ENCODE data around the gene ISG20.

ISG20 gene

DNA sequence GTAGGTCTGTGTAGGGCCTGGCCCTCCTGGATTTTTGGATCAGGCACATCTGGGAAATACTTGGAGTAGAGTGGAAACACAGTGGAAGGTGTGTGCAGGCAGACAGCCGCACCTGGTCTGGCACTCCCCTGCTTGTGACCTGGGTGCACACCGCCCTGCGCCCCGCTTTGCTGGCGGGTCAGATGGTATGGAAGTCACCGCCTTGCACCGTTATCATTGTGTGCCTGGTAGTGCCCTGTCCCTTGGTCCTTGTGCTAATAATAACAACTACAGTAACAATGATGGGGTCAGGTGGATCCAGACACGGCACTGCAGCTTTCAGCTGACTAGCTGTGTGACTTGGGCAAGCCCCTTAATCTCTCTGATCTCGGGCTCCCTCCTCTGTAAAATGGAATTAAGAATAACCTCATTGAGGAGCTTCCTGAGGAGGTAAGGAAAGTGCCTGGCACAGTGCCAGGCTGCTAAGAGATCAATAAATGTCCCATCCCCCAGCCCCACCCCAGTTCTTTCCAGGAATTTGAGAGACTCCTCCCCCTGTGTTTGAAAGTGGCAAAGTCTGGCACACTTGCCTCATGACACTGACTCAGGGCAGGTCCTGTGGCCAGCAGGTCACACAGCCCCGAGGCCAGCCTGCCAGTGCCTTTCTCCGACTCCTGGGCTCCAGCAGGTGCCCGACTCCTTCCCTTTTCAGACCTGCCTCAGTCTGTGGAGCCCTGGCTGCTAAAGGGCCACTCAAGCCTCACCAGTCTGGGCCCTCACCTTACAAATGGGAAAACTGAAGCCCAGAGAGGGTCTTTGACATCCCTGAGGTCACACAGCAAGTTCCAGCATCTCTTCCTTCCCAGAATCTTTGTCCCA lies 9.8 kb downstream of the ISG20 start:
- Histone ChIP-seq H3K4me3 (ENCODE audit: low read length) (no peak overlapping the region), H3K27me3 (ENCODE audit: control insufficient read depth, insufficient read depth, low read length) (no peaks in the 10 kb centered on the region), H3K4me1 (ENCODE audit: control insufficient read depth, insufficient read depth, low read length) (no peaks in the 10 kb centered on the region), H3K27ac (ENCODE audit: low read length) (no peak overlapping the region), H3K36me3 (ENCODE audit: control insufficient read depth, insufficient read depth, low read length) (no peaks in the 10 kb centered on the region), H3K9me3 (ENCODE audit: control insufficient read depth, insufficient read depth, low read length) (no peaks in the 10 kb centered on the region)
- DNase-seq (ENCODE audit: low read depth, low spot score): no peak
- no CpG with 5 or more reads among the region's 12 CpGs for WGBS (ENCODE audit: insufficient coverage, insufficient read length)

GRCh38 chr15:88649286-88649733 lies 10.5 kb downstream of the ISG20 start:
- Histone ChIP-seq H3K36me3 (ENCODE audit: control insufficient read depth, insufficient read depth, low read length) (no peaks in the 10 kb centered on the region), H3K9me3 (ENCODE audit: control insufficient read depth, insufficient read depth, low read length) (no peaks in the 10 kb centered on the region), H3K27me3 (ENCODE audit: control insufficient read depth, insufficient read depth, low read length) (no peaks in the 10 kb centered on the region), H3K27ac (ENCODE audit: low read length) (no peak overlapping the region), H3K4me3 (ENCODE audit: low read length) (no peak overlapping the region), H3K4me1 (ENCODE audit: control insufficient read depth, insufficient read depth, low read length) (no peaks in the 10 kb centered on the region)
- no peak for DNase-seq (ENCODE audit: low read depth, low spot score)
- no CpG with 5 or more reads among the region's 12 CpGs for WGBS (ENCODE audit: insufficient coverage, insufficient read length)

- whole genome bisulfite sequencing (ENCODE audit: insufficient coverage, insufficient read length): no CpG with 5 or more reads among the region's 23 CpGs
- Histone ChIP-seq H3K4me3 (ENCODE audit: low read length) (no peak overlapping the region), H3K4me1 (ENCODE audit: control insufficient read depth, insufficient read depth, low read length) (no peaks in the 10 kb centered on the region), H3K36me3 (ENCODE audit: control insufficient read depth, insufficient read depth, low read length) (no peaks in the 10 kb centered on the region), H3K27me3 (ENCODE audit: control insufficient read depth, insufficient read depth, low read length) (no peaks in the 10 kb centered on the region), H3K27ac (ENCODE audit: low read length) (no peak overlapping the region), H3K9me3 (ENCODE audit: control insufficient read depth, insufficient read depth, low read length) (no peaks in the 10 kb centered on the region)
- no peak for DNase-seq (ENCODE audit: low read depth, low spot score)
Measured at GRCh38 chr15:88649753-88650551, 11.1 kb downstream of the ISG20 start.

DNA sequence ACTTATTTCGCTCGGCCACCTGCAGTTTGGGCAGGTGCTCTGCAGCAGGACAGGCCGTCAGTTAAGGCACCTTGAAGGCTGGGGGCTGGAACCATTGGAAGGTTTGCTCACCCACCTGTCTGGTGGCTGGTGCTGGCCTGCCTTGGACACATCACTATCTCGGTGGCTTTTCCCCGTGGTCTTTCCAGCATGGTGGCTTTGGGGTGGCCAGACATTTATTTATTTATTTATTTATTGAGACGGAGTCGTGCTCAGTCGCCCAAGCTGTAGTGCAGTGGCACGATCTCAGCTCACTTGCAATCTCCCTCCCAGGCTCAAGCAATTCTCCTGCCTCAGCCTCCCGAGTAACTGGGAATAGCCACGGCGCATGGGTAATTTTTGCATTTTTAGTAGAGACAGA lies 11.7 kb downstream of the ISG20 start:
- no peak for DNase-seq (ENCODE audit: low read depth, low spot score)
- Histone ChIP-seq H3K36me3 (ENCODE audit: control insufficient read depth, insufficient read depth, low read length) (no peaks in the 10 kb centered on the region), H3K4me1 (ENCODE audit: control insufficient read depth, insufficient read depth, low read length) (no peaks in the 10 kb centered on the region), H3K27ac (ENCODE audit: low read length) (no peak overlapping the region), H3K9me3 (ENCODE audit: control insufficient read depth, insufficient read depth, low read length) (no peaks in the 10 kb centered on the region), H3K4me3 (ENCODE audit: low read length) (no peak overlapping the region), H3K27me3 (ENCODE audit: control insufficient read depth, insufficient read depth, low read length) (no peaks in the 10 kb centered on the region)
- WGBS (ENCODE audit: insufficient coverage, insufficient read length): no CpG with 5 or more reads among the region's 12 CpGs

- Histone ChIP-seq H3K36me3 (ENCODE audit: control insufficient read depth, insufficient read depth, low read length) (no peaks in the 10 kb centered on the region), H3K27ac (ENCODE audit: low read length) (no peak overlapping the region), H3K4me1 (ENCODE audit: control insufficient read depth, insufficient read depth, low read length) (no peaks in the 10 kb centered on the region), H3K27me3 (ENCODE audit: control insufficient read depth, insufficient read depth, low read length) (no peaks in the 10 kb centered on the region), H3K9me3 (ENCODE audit: control insufficient read depth, insufficient read depth, low read length) (no peaks in the 10 kb centered on the region), H3K4me3 (ENCODE audit: low read length) (no peak overlapping the region)
- DNase-seq (ENCODE audit: low read depth, low spot score): no peak
- WGBS (ENCODE audit: insufficient coverage, insufficient read length): no CpG with 5 or more reads among the region's 7 CpGs
Measured at GRCh38 chr15:88651136-88651732, 12.4 kb downstream of the ISG20 start.

DNA sequence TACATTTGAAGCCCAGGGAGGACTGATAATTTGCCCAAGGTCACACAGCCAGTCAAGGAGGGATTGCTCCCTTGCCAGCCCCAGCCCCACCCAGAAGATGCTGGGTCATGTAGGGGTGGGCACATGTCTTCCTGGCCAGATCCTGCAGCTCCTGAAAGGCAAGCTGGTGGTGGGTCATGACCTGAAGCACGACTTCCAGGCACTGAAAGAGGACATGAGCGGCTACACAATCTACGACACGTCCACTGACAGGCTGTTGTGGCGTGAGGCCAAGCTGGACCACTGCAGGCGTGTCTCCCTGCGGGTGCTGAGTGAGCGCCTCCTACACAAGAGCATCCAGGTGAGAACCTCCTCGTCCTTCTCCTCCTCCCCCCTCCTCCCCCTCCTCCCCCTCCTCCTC lies 13.2 kb downstream of the ISG20 start:
- DNase-seq (ENCODE audit: low read depth, low spot score): no peak
- H3K36me3 ChIP-seq (ENCODE audit: control insufficient read depth, insufficient read depth, low read length): no peaks in the 10 kb centered on the region
- no peaks in the 10 kb centered on the region for H3K4me1 ChIP-seq (ENCODE audit: control insufficient read depth, insufficient read depth, low read length)
- no peaks in the 10 kb centered on the region for H3K9me3 ChIP-seq (ENCODE audit: control insufficient read depth, insufficient read depth, low read length)
- no peak overlapping the region for H3K27ac ChIP-seq (ENCODE audit: low read length)
- no CpG with 5 or more reads among the region's 9 CpGs for whole genome bisulfite sequencing (ENCODE audit: insufficient coverage, insufficient read length)
- H3K4me3 ChIP-seq (ENCODE audit: low read length): no peak overlapping the region
- no peaks in the 10 kb centered on the region for H3K27me3 ChIP-seq (ENCODE audit: control insufficient read depth, insufficient read depth, low read length)

GRCh38 chr15:88652456-88653199 lies 13.8 kb downstream of the ISG20 start:
- H3K27ac ChIP-seq (ENCODE audit: low read length): no peak overlapping the region
- H3K4me3 ChIP-seq (ENCODE audit: low read length): no peak overlapping the region
- no peaks in the 10 kb centered on the region for H3K36me3 ChIP-seq (ENCODE audit: control insufficient read depth, insufficient read depth, low read length)
- DNase-seq (ENCODE audit: low read depth, low spot score): no peak
- no peaks in the 10 kb centered on the region for H3K9me3 ChIP-seq (ENCODE audit: control insufficient read depth, insufficient read depth, low read length)
- no peaks in the 10 kb centered on the region for H3K4me1 ChIP-seq (ENCODE audit: control insufficient read depth, insufficient read depth, low read length)
- no CpG with 5 or more reads among the region's 8 CpGs for WGBS (ENCODE audit: insufficient coverage, insufficient read length)
- H3K27me3 ChIP-seq (ENCODE audit: control insufficient read depth, insufficient read depth, low read length): no peaks in the 10 kb centered on the region

DNA sequence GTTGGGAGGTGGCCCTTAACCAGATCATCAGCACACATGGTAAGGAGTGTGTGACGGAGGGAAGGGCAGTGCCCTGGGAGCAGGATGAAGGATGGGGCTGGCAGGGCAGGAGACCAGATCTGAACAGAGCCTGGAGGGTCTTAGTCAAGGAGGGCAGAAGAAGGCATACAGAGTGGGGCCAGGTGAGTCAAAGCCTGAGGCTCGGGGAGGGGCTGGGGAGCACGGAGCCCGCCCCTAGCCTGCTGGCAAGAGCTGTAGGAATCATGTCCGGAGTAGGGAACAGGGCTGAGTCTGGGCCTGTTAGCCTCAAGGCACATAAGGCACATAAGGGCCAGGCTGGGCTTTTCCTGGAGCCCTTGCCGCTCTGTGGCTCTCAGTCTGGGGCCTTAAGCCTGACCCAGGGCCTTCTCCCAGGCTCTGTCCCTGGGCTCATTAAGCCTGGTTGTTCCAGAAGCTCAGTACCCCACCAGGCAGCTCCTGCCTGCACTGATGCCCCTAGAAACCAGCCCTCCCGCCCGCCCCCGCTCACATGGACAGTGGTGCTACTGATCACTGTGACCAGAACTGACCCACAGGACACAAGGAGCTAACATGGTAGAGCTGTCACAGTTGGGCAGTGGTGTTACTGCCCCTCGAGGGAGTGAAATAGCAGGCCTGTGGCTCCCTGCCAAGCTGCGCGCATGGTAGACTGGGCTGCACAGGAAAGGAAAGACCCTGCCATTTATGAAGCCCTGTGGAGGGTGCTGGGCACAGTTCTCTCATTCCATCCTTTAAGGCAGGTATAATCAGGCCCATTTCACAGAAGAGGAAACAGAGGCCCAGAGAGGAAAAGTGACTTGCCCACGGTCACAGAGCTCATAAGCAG lies 14.6 kb downstream of the ISG20 start:
- Histone ChIP-seq H3K27ac (ENCODE audit: low read length) (no peak overlapping the region), H3K4me3 (ENCODE audit: low read length) (no peak overlapping the region), H3K27me3 (ENCODE audit: control insufficient read depth, insufficient read depth, low read length) (no peaks in the 10 kb centered on the region), H3K4me1 (ENCODE audit: control insufficient read depth, insufficient read depth, low read length) (no peaks in the 10 kb centered on the region), H3K9me3 (ENCODE audit: control insufficient read depth, insufficient read depth, low read length) (no peaks in the 10 kb centered on the region), H3K36me3 (ENCODE audit: control insufficient read depth, insufficient read depth, low read length) (no peaks in the 10 kb centered on the region)
- WGBS (ENCODE audit: insufficient coverage, insufficient read length): no CpG with 5 or more reads among the region's 13 CpGs
- no peak for DNase-seq (ENCODE audit: low read depth, low spot score)

GRCh38 chr15:88654430-88655102 lies 15.8 kb downstream of the ISG20 start:
- H3K4me3 ChIP-seq (ENCODE audit: low read length): no peak overlapping the region
- H3K4me1 ChIP-seq (ENCODE audit: control insufficient read depth, insufficient read depth, low read length): no peaks in the 10 kb centered on the region
- no peak overlapping the region for H3K27ac ChIP-seq (ENCODE audit: low read length)
- no peaks in the 10 kb centered on the region for H3K27me3 ChIP-seq (ENCODE audit: control insufficient read depth, insufficient read depth, low read length)
- no peaks in the 10 kb centered on the region for H3K9me3 ChIP-seq (ENCODE audit: control insufficient read depth, insufficient read depth, low read length)
- WGBS (ENCODE audit: insufficient coverage, insufficient read length): no CpG with 5 or more reads among the region's 18 CpGs
- DNase-seq (ENCODE audit: low read depth, low spot score): no peak
- no peaks in the 10 kb centered on the region for H3K36me3 ChIP-seq (ENCODE audit: control insufficient read depth, insufficient read depth, low read length)

Data from iPS DF 6.9 (cell line).